ENCODE data around the gene TP73.

TP73 gene

GRCh38 chr1:3706651-3707297, 54.5 kb downstream of the TP73 start:
- no peak for DNase-seq (ENCODE audit: low read depth, low spot score)

GRCh38 chr1:3707298-3707938, 55.1 kb downstream of the TP73 start:
- peak; percentile 77 for DNase-seq (ENCODE audit: low read depth, low spot score)

- DNase-seq (ENCODE audit: low read depth, low spot score) = no peak
These were observed 55.6 kb downstream of the TP73 start for GRCh38 chr1:3707939-3708328.

- DNase-seq (ENCODE audit: low read depth, low spot score) = peak; percentile 88
These were observed 56.5 kb downstream of the TP73 start for GRCh38 chr1:3708791-3709190.

DNA sequence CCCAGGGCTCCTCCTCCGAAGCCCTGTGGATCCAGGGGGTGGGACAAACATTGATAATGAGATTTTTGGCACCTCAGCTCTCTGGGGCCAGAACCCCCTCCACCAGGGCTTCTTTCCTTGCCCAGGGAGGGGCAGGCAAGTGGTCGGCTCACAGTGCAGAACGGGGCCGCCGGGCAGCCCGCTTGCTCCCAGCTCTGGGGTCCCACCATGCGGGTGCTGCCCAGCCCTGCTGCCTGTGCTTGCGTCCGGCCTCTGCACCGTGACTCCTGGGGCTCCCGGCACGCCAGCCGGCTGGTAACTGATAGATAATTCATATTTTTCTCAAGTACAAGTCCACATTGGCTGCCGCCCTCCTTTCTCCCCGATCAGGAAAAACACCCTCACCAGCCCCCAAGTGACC, 57.9 kb downstream of the TP73 start:
- DNase-seq (ENCODE audit: low read depth, low spot score) = no peak

DNA sequence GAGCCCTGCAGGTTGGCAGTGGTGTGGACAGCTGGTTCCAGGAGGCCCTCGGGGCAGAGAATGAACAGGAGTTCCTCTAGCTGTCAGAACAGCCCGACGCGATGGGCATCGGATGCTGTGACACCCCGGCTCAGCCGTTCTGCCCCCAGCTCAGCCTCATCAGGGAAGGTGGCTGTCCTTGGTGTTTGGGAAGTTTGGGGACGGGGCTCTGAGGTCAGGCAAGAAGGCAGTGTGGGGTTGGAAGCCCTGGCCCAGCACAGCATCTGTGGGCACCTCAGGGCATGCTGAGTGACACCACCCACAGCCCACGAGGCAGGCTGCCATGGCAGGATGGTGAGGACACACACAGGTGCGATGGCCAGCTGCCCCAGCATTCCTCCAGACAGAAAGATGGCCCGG, 59.1 kb downstream of the TP73 start:
- DNase-seq (ENCODE audit: low read depth, low spot score) = no peak

- DNase-seq (ENCODE audit: low read depth, low spot score) = peak; percentile 57
These were observed 59.6 kb downstream of the TP73 start for GRCh38 chr1:3711780-3712451.

GRCh38 chr1:3712573-3713535, 60.5 kb downstream of the TP73 start:
- DNase-seq (ENCODE audit: low read depth, low spot score) = no peak

DNA sequence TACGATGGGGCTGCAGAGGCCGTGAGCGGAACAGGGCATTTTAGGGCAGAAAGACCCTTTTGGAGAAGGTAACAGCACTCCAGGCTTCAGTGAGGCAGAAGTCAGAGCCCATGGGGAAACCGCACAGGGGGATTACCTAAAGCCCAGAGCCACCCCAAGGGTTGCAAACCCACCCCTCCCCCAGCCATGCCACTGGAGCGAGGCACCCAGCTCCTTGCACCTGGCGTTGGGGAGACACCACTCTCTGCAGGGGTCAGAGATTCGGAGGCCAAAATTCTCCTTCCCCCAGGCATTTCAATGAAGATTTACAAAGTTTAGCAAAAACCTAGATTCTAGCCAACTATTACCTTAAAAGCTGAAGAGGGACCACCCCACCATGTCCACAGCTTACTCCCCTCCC, 61.5 kb downstream of the TP73 start:
- no peak for DNase-seq (ENCODE audit: low read depth, low spot score)

DNA sequence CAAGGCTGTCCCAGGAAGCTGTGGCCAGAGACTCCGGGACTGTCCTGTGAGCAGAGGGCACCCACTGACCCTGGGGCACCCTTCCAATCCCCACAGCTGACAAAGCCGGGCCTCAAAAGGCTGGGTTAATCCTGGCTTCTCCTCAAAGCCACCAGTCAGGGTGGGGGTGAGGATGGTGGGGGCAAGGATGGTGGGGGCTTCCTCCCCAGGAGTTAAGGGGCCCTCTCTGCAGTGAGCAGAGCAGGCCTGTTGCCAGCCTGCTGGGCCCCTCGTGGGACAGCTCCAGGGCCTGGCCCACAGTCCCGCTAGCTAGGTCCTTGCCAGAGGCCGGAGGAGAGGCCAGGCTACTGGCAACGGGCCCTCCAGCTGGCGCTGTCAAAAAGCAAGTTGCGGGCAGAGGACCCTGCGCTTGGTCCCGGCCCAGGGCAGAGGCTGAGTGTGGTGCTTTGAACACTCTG, 62.0 kb downstream of the TP73 start:
- no peak for DNase-seq (ENCODE audit: low read depth, low spot score)

DNA sequence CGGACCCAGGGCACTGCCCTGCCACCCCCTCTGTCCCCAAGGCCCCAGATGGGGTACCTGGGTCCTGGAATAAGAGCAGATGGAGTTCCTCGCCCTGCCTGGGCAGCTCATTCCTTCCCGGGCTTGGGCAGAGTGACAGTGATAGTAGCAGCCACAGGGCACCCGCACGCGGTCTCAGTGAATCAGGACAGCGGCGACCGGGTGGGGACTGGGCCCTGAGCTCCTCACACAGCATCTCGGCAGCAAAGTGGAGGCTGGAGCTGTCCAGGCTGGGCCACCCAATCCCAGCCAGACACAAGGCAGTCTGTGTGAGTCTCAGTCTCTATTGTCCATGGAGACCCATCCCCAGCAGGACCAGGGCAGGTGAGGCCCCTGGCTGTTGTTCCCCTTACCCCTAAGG, 62.5 kb downstream of the TP73 start:
- no peak for DNase-seq (ENCODE audit: low read depth, low spot score)

DNA sequence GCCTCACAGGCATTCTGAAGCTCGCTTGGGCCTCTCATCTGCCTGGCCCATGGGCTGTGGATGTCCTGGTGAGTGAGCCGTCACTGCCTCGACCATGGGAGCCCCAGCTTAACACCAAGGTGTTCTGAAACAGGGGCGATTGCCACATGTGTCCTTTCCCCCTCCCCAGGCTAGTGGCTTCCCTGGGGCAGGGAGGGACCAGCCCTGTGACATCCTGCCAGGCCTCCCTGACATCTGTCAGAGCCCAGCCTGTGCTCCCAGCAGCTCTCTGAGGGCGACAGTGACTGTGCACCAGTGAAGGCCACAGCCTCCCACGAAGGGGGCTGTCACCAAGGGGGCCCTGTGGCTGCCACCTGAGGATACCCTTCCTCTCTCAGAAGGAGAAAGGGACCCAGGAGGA, 64.0 kb downstream of the TP73 start:
- DNase-seq (ENCODE audit: low read depth, low spot score) = no peak

GRCh38 chr1:3717041-3717714, 64.9 kb downstream of the TP73 start:
- DNase-seq (ENCODE audit: low read depth, low spot score) = no peak

GRCh38 chr1:3717715-3718601, 65.6 kb downstream of the TP73 start:
- peak; percentile 79 for DNase-seq (ENCODE audit: low read depth, low spot score)

DNA sequence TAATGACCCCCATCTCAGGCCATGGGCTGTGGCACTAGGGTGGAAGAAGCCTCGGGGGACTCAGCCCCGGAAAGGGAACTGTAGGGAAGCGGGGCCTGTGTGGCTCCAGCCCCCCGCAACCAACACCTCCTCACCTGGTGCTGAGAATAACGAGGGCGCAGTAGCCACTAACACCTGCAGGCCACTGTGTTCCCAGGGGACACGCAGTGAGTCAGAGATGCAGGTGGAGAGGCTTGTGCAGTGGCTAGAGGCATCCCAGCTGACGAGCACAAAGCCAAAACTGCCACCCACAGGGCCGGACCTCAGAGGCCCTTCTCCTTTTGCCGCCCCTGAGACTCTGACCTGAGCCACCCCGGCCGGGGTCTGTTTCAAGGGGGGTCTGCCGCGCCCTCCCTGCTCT, 66.4 kb downstream of the TP73 start:
- no peak for DNase-seq (ENCODE audit: low read depth, low spot score)

GRCh38 chr1:3721955-3722465, 69.7 kb downstream of the TP73 start:
- no peak for DNase-seq (ENCODE audit: low read depth, low spot score)

DNA sequence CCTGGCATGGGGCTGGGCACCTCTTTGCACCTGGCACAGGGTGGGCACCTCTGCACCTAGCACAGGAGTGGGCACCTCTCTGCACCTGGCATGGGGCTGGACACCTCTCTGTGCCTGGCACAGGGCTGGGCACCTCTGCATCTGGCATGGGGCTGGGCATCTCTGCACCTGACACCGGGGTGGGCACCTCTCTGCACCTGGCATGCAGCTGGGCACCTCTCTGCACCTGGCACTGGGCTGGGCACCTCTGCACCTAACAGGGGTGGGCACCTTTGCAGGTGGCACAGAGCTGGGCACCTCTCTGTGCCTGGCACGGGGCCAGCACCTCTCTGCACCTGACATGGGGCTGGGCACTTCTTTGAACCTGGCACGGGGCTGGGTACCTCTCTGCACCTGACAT, 70.5 kb downstream of the TP73 start:
- DNase-seq (ENCODE audit: low read depth, low spot score) = no peak

DNA sequence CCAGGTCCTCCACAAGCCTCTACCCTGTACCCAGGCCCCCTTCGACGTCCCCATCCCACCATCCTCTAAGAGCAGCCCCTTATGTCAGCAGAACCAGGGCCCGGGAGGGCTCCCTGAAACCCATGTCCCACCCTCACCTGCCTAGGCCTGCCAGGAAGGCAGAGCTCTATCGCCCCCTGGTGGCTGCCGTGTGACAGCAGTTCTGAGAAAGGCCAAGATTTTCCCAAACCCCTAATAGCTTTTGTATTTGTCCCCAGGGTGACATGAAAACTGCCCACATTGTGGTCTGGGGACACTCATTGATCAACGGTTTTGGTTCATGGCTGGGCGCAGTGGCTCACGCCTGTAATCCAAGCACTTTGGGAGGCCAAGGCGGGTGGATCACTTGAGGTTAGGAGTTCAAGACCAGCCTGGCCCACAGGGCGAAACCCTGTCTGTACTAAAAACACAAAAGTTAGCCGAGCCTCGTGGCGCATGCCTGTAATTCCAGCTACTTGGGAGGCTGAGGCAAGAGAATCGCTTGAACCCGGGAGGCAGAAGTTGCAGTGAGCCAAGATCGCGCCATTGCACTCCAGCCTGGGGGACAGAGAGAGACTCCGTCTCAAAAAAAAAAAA, 72.2 kb downstream of the TP73 start:
- peak; percentile 84 for DNase-seq (ENCODE audit: low read depth, low spot score)

- DNase-seq (ENCODE audit: low read depth, low spot score) = no peak
These were observed 73.0 kb downstream of the TP73 start for GRCh38 chr1:3725366-3725765.

Data from ELF-1 (cell line).